ENCODE results near the gene FXYD2.

The FXYD2 gene

DNA sequence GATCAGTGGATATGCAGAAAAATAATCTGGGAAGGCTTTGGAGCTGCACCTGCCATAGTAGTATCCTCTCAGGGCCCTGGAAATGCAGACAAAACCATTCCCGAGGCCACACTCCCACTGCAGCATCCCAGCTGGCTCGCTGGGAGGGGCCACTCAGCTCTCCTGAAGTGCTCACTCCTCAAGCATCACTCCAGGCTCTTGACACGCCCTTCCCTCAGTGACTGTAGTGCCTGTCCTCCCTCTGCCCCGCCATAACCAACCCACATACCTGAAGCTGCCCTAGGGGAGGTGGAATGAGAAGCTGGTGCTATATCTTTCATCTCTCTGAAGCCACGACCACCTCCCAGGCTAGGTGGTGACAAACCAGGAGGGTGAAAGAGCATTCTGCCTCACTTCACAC, 32.3 kb downstream of the FXYD2 start:
- no peak overlapping the region for H3K4me3 ChIP-seq (ENCODE audit: low read length)
- DNase-seq (ENCODE audit: low read depth), result no peak
- TF ChIP-seq, protein P1, sequence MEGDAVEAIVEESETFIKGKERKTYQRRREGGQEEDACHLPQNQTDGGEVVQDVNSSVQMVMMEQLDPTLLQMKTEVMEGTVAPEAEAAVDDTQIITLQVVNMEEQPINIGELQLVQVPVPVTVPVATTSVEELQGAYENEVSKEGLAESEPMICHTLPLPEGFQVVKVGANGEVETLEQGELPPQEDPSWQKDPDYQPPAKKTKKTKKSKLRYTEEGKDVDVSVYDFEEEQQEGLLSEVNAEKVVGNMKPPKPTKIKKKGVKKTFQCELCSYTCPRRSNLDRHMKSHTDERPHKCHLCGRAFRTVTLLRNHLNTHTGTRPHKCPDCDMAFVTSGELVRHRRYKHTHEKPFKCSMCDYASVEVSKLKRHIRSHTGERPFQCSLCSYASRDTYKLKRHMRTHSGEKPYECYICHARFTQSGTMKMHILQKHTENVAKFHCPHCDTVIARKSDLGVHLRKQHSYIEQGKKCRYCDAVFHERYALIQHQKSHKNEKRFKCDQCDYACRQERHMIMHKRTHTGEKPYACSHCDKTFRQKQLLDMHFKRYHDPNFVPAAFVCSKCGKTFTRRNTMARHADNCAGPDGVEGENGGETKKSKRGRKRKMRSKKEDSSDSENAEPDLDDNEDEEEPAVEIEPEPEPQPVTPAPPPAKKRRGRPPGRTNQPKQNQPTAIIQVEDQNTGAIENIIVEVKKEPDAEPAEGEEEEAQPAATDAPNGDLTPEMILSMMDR (IDR thresholded peaks at IDR 0.05; ENCODE audit: insufficient read depth, low read depth, low read length, missing control alignments), result no peak

DNA sequence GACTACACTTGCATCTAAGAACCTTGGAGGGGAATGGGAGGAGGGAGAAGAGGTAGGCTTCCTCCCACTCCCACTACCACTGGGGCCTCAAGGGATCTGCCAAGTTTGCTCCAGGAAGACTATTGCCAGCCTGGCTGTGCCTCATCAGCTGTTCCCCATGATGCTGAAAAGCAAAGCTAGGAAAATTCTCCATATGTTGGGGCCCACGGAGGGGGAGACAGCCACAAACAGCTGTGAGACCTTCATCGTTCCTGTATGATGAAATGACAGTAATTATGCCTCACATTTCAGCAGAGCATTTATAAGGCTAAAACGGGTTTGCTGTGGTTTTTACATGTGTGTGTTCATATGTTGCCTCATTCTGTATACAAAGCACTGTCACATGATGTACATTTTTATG, 34.3 kb downstream of the FXYD2 start:
- H3K4me3 ChIP-seq (ENCODE audit: low read length), result no peak overlapping the region
- no peak for DNase-seq (ENCODE audit: low read depth)
- TF ChIP-seq, protein P1 (IDR thresholded peaks at IDR 0.05; ENCODE audit: insufficient read depth, low read depth, low read length, missing control alignments), result no peak

DNA sequence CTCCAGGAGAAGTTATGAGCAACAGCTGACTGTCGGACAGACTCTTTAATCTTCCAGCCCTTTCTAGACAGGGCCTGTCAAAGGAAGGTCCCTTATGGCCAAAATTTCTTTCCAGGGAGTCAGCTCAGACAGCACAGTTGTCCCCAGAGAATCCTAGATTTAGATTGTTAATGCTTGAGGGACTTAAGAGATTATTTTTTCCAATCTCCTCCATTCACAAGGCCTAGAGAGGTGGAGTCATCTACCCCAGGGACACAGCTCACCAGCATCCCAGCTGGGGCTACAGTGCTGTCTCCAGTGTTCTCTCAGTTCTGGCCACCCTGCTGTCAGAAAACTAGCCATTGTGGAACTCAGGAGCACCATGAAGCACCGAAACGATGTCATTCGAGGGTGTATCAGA, 35.3 kb downstream of the FXYD2 start:
- TF ChIP-seq, protein P1 (IDR thresholded peaks at IDR 0.05; ENCODE audit: insufficient read depth, low read depth, low read length, missing control alignments), result no peak
- H3K4me3 ChIP-seq (ENCODE audit: low read length), result no peak overlapping the region
- no peak for DNase-seq (ENCODE audit: low read depth)

DNA sequence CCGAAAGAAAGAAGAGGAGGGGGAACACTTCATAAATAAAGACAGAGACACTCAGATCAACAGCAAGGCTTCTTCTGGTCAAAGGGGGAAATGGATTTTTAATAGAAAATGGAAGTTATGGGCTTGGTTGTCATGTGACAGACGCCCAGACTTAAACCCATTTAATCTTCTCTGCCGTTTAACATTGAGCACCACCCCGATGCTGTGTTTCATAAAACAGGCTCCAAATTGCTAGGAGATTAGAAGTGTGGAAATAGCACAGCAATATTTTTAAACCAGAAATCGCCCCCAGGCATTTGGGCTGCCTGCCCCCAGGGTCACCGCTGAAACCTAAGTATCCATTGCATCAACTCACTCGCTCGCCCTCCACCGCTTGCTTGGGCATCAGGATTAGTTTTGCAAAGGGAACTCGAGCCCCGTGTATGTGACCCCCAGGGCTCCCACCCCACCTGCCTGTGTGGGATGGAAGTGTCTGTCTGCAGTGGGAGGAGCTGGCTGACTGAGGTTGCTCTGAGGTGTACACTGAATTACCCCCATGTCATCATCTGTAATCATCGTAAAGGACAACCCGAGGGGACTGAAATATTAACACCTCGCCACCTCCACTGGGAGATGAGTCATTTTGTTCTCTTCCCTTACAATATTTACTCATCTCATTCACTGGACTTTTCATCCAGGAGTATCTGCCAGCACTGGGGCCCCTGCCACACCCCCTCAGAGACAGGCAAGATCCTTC, 38.2 kb downstream of the FXYD2 start:
- TF ChIP-seq, protein P1 (IDR thresholded peaks at IDR 0.05; ENCODE audit: insufficient read depth, low read depth, low read length, missing control alignments), result no peak
- DNase-seq (ENCODE audit: low read depth), result peak; percentile 43
- H3K4me3 ChIP-seq (ENCODE audit: low read length), result no peak overlapping the region

DNA sequence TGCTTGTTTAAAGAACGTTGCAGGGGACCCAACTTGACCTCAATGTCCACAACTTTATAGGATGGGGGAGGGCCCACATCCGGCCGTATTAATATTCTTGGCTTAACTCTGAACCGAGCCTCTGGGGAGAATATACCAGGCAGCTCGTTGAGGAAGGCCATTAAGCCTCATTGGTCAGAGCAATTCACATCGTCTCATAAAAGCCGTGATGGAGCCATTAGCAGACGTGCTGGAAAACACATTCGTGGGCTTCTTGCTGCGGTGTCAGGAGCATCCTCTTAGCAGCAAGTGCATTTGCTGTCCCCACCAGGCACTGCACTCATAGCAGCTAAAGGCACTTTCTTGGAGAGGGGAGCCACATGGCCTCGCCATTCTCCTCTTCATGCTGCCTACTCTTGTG, 42.4 kb downstream of the FXYD2 start:
- no peak overlapping the region for H3K4me3 ChIP-seq (ENCODE audit: low read length)
- TF ChIP-seq, protein P1 (IDR thresholded peaks at IDR 0.05; ENCODE audit: insufficient read depth, low read depth, low read length, missing control alignments), result no peak
- no peak for DNase-seq (ENCODE audit: low read depth)

DNA sequence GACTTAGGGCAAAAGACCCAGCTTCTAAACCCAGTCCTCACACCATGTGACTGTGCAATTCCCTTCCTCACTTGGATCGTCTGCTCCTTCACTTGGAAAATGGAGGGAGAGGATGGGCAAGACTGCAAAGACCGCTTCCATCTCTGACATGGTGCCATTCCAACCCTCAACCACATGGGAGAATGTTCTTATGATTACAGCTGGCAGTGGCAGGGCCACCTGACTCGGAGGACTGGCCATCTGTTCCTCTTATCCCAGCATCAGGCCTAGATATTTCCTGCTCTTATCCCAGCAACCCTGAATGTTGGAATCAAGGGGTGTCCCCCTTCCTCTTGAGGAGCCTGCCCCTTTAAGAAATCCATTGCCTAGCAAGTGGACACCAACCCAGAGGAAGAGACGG, 42.9 kb downstream of the FXYD2 start:
- TF ChIP-seq, protein P1 (IDR thresholded peaks at IDR 0.05; ENCODE audit: insufficient read depth, low read depth, low read length, missing control alignments), result no peak
- H3K4me3 ChIP-seq (ENCODE audit: low read length), result no peak overlapping the region
- DNase-seq (ENCODE audit: low read depth), result no peak

DNA sequence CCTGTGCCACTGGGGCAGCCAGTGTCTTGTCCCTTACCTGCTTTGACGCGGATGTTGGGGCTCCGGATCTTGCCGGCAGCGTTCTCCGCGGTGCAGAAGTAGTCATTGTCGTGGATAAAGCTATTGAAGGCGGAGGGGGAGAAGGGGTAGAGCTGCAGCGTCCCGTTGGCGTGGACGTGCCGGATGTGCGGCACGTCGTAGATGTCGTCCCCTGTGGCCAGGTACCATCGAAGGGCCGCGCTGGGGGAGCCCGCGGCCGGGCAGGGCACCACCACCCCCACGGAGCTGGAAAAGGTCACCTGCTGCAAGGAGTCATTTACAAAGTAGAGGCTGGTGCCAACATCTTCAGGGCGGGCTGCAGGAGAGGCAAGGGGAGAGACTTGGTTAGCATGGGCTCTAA, 44.1 kb downstream of the FXYD2 start:
- H3K4me3 ChIP-seq (ENCODE audit: low read length), result no peak overlapping the region
- TF ChIP-seq, protein P1 (IDR thresholded peaks at IDR 0.05; ENCODE audit: insufficient read depth, low read depth, low read length, missing control alignments), result no peak

More for the DNA sequence above, 44.1 kb downstream of the FXYD2 start:
- no peak for DNase-seq (ENCODE audit: low read depth)
